GM12891 (cell line): ENCODE results near the gene ANP32A. TPM values are rescaled to one million over a fixed set of nuclear protein-coding genes. Genes with fewer than 3 reads are reported as not detected.
"Not testable (repeated sequence)": the region's sequence is repeated elsewhere in the genome, so short reads cannot be mapped to it uniquely, and the experiment has no call there.

Source experiments
- DNase-seq: peaks from one replicate; pipeline ENCODE4 v3.0.0; 2011; ENCODE audit warnings: low spot score; ENCODE audit not compliant: insufficient read length
- FAIRE-seq: peaks from 2 replicates; lab custom pipeline; 2011; peaks lifted over from hg19 to GRCh38; lab: Jason Lieb, UNC
- PAX5 ChIP-seq: IDR thresholded peaks from 2 replicates; pipeline ENCODE4 v1.6.1; 2011; ENCODE audit warnings: low read length, moderate library complexity, mild to moderate bottlenecking; ENCODE audit not compliant: insufficient read depth, severe bottlenecking
- POLR2A ChIP-seq: IDR thresholded peaks from 2 replicates; pipeline ENCODE4 v1.6.1; 2011; ENCODE audit warnings: low read depth, low read length, control low read depth
- POLR2AphosphoS5 ChIP-seq: IDR thresholded peaks from 2 replicates; pipeline ENCODE4 v1.6.1; 2011; ENCODE audit warnings: low read depth, low read length, control low read depth
- POU2F2 ChIP-seq: IDR thresholded peaks from 2 replicates; pipeline ENCODE4 v1.6.1; 2011; ENCODE audit warnings: low read depth, mild to moderate bottlenecking, control low read depth, low read length, moderate library complexity
- SPI1 ChIP-seq: IDR thresholded peaks from 2 replicates; pipeline ENCODE4 v1.6.1; 2011; ENCODE audit warnings: low read depth, low read length, control low read depth
- TAF1 ChIP-seq: IDR thresholded peaks from 2 replicates; pipeline ENCODE4 v1.6.1; 2011; ENCODE audit warnings: low read depth, low read length, control low read depth
- polyA plus RNA-seq: library from polyadenylated mRNA; unstranded; fragments of >200 nt; gene quantifications from one replicate; pipeline ENCODE4 v1.2.1, GENCODE V29; 2012; ENCODE audit warnings: low read depth, missing spikeins, inconsistent platforms; ENCODE audit not compliant: missing spikeins

The ANP32A gene
- polyA plus RNA-seq, result 229 TPM

DNA sequence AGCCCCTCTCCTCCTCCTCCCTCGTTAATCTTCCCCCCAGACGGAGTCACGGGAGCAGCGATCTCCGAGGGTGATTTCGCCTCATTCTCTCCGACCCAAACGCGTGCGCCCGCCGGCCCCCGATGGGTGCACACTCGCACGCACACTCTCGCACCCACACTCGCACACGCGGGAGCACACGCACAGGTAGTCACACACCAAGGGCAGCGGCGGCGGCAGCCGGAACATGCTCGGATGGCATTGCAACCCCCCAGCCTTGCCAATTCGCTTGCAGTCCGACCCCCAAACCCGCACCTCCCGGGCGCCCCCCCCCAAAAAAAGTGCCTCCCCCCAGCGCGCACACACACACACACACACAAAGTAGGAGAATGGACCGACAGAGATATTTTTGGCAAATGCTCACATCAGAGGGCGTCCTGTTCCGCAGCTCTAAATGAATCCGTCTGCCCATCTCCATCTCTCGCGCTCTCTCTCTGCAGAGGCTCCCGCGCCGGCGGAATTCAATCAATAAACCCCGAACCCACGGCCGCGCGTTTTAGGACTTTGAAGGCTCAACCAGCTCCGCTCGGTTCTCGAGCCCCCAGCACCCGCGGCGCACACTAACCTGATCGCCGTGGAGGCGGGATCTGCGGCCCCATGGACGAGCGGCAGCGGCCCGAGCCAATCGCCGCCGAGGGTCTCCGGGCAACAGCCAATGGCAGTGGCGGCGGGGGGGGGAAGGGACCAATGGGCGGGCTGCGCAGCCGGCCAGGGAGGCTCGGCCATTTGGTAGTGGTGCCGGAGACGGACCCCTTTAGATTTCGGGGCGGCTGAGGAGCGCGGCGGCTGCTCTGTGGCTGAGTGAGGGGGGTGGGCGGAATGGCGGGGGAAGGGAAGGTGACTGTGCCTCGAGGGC lies at the start of gene ANP32A:
ANP32A (minus strand) TSS at position 601 of the 895 bp plus-strand sequence; CDS start at position 457, 144 bp downstream.
- TF ChIP-seq PAX5 (no peak), SPI1 (no peak), POLR2A (peak; percentile 34; the same call in 1 of the 2 replicates), POU2F2 (no peak), POLR2AphosphoS5 (peak; percentile 81), TAF1 (peak; percentile 24; the same call in 1 of the 2 replicates)
- FAIRE-seq, result peak; percentile 81
- DNase-seq, result peak; percentile 95

DNA sequence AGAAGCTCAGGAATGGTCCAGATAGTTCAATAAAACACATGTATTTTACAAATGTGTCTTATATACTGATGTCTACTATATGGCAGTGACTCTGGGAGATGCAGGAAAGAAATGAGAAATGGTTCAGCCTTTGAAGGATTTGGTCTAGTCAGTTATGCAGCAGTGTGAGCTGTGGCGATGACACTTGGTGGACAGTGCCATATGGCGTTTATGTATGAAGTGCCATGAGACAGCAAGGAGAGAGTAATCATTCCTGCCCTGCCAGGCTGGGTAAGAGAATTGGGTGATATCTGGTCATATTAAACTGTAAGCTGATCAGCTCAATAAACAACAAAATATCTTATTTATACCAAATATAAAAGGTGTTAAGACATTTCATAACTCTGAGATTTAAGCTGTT lies 47.6 kb upstream of the ANP32A start:
- DNase-seq (no peak), FAIRE-seq (no peak)
- TF ChIP-seq POLR2AphosphoS5 (no peak), PAX5 (no peak), TAF1 (no peak), SPI1 (no peak), POLR2A (no peak), POU2F2 (no peak)

DNA sequence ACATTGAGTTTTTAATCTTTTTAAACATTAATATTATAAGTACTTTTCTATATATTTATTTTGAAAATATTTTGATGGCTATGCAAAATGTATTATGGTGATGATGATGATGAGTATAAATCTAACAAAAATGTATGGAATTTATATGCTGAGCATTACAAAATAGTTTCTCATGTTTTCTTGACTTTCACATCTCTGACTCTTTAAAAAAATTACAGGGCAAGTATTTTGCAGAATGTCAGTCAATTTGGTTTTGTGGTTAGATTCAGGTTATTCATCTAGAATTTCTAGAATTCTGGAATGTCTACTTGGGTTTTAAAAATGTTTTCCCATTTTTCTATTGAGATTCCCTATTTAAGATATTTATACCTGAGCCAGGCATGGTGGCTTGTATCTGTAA lies 41.7 kb upstream of the ANP32A start:
- no peak for FAIRE-seq
- no peak for DNase-seq

DNA sequence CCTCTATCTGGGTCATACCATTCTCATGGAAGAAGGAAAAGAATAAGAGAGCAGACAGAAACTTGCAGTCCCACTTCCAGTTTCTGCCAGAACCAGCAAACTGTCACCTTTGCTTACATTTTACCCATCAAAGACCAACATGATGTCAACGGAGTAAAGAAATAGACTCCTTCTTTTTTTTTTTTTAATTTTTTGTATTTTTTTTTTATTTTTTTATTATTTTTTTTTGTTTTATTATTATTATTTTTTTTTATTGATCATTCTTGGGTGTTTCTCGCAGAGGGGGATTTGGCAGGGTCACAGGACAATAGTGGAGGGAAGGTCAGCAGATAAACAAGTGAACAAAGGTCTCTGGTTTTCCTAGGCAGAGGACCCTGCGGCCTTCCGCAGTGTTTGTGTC lies 38.0 kb upstream of the ANP32A start:
- not testable (repeated sequence) for DNase-seq, FAIRE-seq

More for the DNA sequence above, 41.7 kb upstream of the ANP32A start:
- TF ChIP-seq POLR2AphosphoS5, result no peak
- TF ChIP-seq POLR2A, result no peak
- TF ChIP-seq POU2F2, result no peak
- TF ChIP-seq PAX5, result no peak
- no peak for TF ChIP-seq SPI1
- no peak for TF ChIP-seq TAF1

DNA sequence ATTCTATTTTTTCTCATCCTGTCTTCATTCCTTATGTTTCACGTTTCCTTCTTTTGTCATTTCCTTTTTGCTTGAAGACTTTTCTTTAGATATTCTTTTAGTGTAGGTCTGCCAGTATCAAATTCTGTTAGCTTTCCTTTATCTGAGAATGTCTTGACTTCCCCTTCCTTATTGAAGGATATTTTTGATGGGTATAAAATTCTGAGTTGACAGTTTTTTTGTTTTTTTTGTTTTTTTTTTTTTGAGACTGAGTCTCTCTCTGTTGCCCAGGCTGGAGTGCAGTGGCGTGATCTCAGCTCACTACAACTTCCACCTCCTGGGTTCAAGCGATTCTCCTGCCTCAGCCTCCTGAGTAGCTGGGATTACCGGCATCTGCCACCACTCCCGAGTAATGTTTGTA lies 36.7 kb upstream of the ANP32A start:
- FAIRE-seq, DNase-seq: not testable (repeated sequence)

DNA sequence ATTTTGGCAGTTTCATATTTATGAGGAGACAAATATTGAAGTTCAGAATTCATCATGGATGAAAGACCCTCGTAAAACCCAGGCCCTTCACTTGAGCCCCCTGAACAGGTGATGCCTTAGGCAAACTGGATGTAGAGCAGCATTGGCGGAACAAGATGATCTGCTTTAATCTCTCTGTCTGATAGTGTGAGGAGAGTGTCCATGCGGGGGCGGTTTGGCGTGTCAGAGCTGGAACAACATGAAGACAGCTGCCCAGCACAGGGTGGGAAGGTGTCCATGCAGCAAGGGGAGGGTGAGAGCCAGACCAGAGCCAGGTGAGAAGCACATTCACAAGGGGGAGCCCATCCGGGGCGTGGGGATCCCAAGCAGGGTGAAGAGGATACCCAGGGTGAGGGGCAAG lies 31.8 kb upstream of the ANP32A start:
- no peak for FAIRE-seq
- DNase-seq, result no peak
- TF ChIP-seq POLR2A, result no peak
- TF ChIP-seq PAX5, result no peak
- no peak for TF ChIP-seq SPI1
- TF ChIP-seq TAF1, result no peak
- TF ChIP-seq POLR2AphosphoS5, result no peak
- no peak for TF ChIP-seq POU2F2

DNA sequence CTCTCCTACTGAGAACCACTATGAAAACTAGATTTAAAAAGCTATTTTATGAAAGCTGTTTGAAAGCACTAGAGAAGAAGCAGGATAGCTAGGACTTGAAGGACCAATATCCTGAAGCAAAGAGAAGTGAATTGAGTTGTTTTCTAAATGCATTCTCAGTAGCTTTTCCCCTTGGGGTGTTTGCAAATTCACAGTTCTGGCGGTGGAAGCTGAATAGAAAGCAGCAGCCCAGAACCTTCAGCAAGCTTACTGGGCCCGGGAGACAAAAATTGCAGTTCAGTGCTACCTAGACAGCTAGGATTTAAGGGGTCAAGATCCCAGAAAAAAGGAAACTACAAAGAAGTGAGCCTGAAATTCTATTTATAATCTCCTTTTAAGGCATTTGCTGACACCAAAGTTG lies 31.3 kb upstream of the ANP32A start:
- DNase-seq, result no peak
- TF ChIP-seq POU2F2 (no peak), SPI1 (no peak), TAF1 (no peak), POLR2A (no peak), POLR2AphosphoS5 (no peak), PAX5 (no peak)
- no peak for FAIRE-seq

DNA sequence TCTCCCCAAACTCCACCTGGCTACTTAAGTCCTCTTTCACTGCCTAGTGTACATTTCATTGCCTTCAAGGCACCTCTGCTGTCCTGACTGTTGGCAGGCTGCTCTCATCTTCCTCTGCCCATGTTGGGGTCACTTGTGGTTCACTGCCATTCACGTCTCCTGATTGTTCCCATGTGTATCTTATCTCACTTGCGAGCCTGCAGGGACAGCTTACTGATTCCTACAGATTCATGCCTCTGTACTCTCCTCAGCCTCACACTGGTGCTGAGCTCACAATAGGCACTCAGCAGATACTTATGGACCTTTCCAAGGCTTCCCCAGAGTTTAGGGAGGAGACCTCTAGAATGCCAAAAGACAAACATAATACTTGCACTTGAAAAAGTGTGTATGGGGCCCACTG lies 28.8 kb upstream of the ANP32A start:
- TF ChIP-seq SPI1, result no peak
- no peak for TF ChIP-seq POLR2AphosphoS5
- TF ChIP-seq POU2F2, result no peak
- no peak for TF ChIP-seq POLR2A
- no peak for TF ChIP-seq PAX5
- no peak for TF ChIP-seq TAF1
- DNase-seq (no peak), FAIRE-seq (no peak)

DNA sequence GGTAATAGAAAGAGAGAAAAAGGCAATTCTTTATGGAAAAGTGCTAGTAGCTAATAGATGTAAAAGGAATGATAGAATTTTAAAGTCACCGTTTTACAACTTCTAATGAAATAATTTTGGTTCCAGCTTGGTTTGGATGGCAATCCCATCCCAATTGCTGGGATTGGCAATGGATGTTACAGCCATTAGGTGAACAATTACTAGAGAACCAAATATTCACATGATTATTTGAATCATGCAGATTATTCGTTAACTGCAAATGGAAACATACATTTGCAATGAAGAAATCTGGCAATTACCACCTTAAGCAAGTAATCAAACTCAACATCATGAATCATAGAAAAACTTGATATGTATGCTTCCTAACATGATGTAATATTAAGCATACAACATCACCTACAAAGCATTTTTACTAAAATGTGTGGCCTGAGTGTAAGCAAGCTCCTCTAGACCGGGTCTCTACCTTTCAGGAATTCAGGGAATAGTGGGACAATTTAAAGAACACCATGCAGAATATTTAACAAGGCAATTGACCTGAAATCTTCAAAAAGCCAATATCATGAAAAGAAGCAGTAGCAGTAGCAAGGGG lies 26.2 kb upstream of the ANP32A start:
- DNase-seq (no peak), FAIRE-seq (no peak)
- TF ChIP-seq TAF1 (no peak), PAX5 (no peak), SPI1 (no peak), POLR2A (no peak), POU2F2 (no peak), POLR2AphosphoS5 (no peak)
